NCI-H82 (cell line): Measurements from ENCODE around the gene PTGS1.

Experiments
- DNase-seq: peaks from one replicate; lab custom pipeline; 2025; lab: John Stamatoyannopoulos, UW

Gene PTGS1

GRCh38 chr9:122374885-122375420 lies 4.1 kb downstream of the PTGS1 start:
- DNase-seq, result peak; percentile 41

GRCh38 chr9:122376796-122377195 lies 6.0 kb downstream of the PTGS1 start:
- no peak for DNase-seq

- DNase-seq, result no peak
Observed at GRCh38 chr9:122377241-122378164, 6.7 kb downstream of the PTGS1 start.

GRCh38 chr9:122378236-122378635 lies 7.4 kb downstream of the PTGS1 start:
- DNase-seq, result no peak

GRCh38 chr9:122379340-122379739 lies 8.5 kb downstream of the PTGS1 start:
- peak; percentile 9 for DNase-seq

GRCh38 chr9:122380293-122380692 lies 9.5 kb downstream of the PTGS1 start:
- DNase-seq, result no peak

- no peak for DNase-seq
Observed at GRCh38 chr9:122381206-122381950, 10.6 kb downstream of the PTGS1 start.

- DNase-seq, result no peak
Observed at GRCh38 chr9:122382901-122383850, 12.4 kb downstream of the PTGS1 start.

GRCh38 chr9:122383992-122384461 lies 13.2 kb downstream of the PTGS1 start:
- no peak for DNase-seq

GRCh38 chr9:122386311-122386872 lies 15.6 kb downstream of the PTGS1 start:
- no peak for DNase-seq

GRCh38 chr9:122387536-122387935 lies 16.7 kb downstream of the PTGS1 start:
- peak; percentile 35 for DNase-seq

- no peak for DNase-seq
Observed at GRCh38 chr9:122389195-122389594, 18.4 kb downstream of the PTGS1 start.

- DNase-seq, result no peak
Observed at GRCh38 chr9:122389799-122390481, 19.1 kb downstream of the PTGS1 start.

GRCh38 chr9:122392284-122392683 lies 21.5 kb downstream of the PTGS1 start:
- DNase-seq, result no peak

GRCh38 chr9:122392714-122393113 lies 21.9 kb downstream of the PTGS1 start:
- DNase-seq, result no peak

GRCh38 chr9:122393284-122393983 lies 22.6 kb downstream of the PTGS1 start:
- DNase-seq, result no peak

GRCh38 chr9:122394265-122395125 lies 23.7 kb downstream of the PTGS1 start:
- DNase-seq, result no peak

- DNase-seq, result no peak
Observed at GRCh38 chr9:122396614-122397148, 25.9 kb downstream of the PTGS1 start.

GRCh38 chr9:122397749-122398148 lies 26.9 kb downstream of the PTGS1 start:
- DNase-seq, result no peak
